Brain microvascular endothelial cell (primary cell): ENCODE data around the gene GPR146.
A peak's percentile ranks its signal among the peaks of the same experiment; 100 is the strongest.

Source experiments
- DNase-seq: peaks from one replicate; pipeline ENCODE4 v3.0.0-alpha.2; 2020
- H3K27ac ChIP-seq: fragments of 250-450 bp; sonication (Bioruptor Pico); 2 replicates; pipeline ENCODE4 v1.5.1; 2020; ENCODE audit warnings: mild to moderate bottlenecking, moderate library complexity
- H3K27me3 ChIP-seq: fragments of 250-450 bp; sonication (Bioruptor Pico); replicated peaks from 2 replicates; pipeline ENCODE4 v1.5.1; 2020; ENCODE audit warnings: mild to moderate bottlenecking
- H3K36me3 ChIP-seq: fragments of 250-450 bp; sonication (Bioruptor Pico); replicated peaks from 2 replicates; pipeline ENCODE4 v1.5.1; 2020; ENCODE audit warnings: mild to moderate bottlenecking
- H3K4me3 ChIP-seq: 2 replicates; pipeline ENCODE4 v1.5.1; 2011; ENCODE audit warnings: low read depth, mild to moderate bottlenecking, control low read depth, low read length, moderate library complexity
- in situ Hi-C: cut with HindIII; loops from 2 replicates; pipeline ENCODE4 v1.10.0; 2017; ENCODE audit warnings: low sequenced_read_pairs, low pct_ligation_motif_present
- TF ChIP-seq, protein P1 (sequence below): IDR thresholded peaks from 2 replicates; pipeline ENCODE4 v1.5.1; 2011; ENCODE audit warnings: low read depth, mild to moderate bottlenecking, moderate library complexity, low read length, control low read depth, inconsistent platforms; ENCODE audit errors: missing control alignments

Gene GPR146

DNA sequence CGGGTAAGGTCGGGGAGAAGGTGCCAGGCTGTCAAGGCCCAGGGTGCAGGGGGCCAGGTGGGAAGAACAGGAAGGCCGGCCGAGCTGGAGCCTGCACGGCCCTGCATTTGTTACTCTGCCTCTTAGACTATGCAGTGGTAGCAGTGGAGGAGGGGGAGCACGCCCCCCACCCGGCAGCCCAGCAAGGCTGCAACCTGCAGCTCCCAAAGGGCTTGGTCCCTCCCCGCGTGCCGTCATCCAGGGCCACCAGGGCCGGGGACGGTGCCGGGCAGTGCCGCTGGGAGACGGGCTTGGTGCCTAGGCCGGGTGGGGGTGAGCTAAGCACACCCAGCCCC lies 36.5 kb downstream of the GPR146 start:
- no peak for DNase-seq
- in situ Hi-C loops: no loop called here
- TF ChIP-seq, protein P1, sequence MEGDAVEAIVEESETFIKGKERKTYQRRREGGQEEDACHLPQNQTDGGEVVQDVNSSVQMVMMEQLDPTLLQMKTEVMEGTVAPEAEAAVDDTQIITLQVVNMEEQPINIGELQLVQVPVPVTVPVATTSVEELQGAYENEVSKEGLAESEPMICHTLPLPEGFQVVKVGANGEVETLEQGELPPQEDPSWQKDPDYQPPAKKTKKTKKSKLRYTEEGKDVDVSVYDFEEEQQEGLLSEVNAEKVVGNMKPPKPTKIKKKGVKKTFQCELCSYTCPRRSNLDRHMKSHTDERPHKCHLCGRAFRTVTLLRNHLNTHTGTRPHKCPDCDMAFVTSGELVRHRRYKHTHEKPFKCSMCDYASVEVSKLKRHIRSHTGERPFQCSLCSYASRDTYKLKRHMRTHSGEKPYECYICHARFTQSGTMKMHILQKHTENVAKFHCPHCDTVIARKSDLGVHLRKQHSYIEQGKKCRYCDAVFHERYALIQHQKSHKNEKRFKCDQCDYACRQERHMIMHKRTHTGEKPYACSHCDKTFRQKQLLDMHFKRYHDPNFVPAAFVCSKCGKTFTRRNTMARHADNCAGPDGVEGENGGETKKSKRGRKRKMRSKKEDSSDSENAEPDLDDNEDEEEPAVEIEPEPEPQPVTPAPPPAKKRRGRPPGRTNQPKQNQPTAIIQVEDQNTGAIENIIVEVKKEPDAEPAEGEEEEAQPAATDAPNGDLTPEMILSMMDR: no peak
- H3K27ac ChIP-seq: no peak overlapping the region
- H3K36me3 ChIP-seq: no peaks in the 10 kb centered on the region
- H3K27me3 ChIP-seq: no peaks in the 10 kb centered on the region
- H3K4me3 ChIP-seq: no peak overlapping the region

GRCh38 chr7:1081336-1081735 lies 37.0 kb downstream of the GPR146 start:
- H3K27me3 ChIP-seq: no peaks in the 10 kb centered on the region
- no peak for DNase-seq
- TF ChIP-seq, protein P1: no peak
- H3K36me3 ChIP-seq: no peaks in the 10 kb centered on the region
- H3K4me3 ChIP-seq: no peak overlapping the region
- no peak overlapping the region for H3K27ac ChIP-seq
- in situ Hi-C loops: no loop called here

DNA sequence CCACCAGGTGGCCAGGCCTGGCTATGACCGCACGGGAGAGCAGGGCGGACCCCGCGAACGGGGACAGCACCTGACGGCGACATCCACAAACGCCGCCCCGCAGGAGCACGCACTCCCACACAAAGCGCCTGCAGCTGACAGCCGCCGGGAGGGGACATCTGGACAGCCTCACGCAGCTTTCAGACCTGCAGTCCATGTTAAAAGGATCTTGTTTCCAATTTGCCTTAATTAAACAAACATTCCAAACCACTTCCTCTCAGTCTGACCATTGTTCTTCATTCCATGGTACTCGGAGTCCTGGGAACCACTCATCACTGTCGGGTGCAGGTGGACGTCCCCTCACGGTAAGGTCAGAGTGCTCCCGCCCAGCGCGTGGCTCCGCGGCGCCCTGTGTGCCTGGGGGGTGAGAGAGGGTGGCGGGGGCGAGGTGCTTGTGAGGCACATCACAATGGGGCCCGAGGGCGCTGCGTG lies 37.6 kb downstream of the GPR146 start:
- TF ChIP-seq, protein P1: no peak
- H3K4me3 ChIP-seq: no peak overlapping the region
- H3K27me3 ChIP-seq: no peaks in the 10 kb centered on the region
- no peaks in the 10 kb centered on the region for H3K36me3 ChIP-seq
- no peak for DNase-seq
- no peak overlapping the region for H3K27ac ChIP-seq
- in situ Hi-C loops: no loop called here

- Histone ChIP-seq H3K4me3 (no peak overlapping the region), H3K27ac (no peak overlapping the region), H3K36me3 (no peaks in the 10 kb centered on the region), H3K27me3 (no peaks in the 10 kb centered on the region)
- DNase-seq: no peak
- TF ChIP-seq, protein P1: no peak
- in situ Hi-C loops: no loop called here
Observed at GRCh38 chr7:1083729-1084657, 39.6 kb downstream of the GPR146 start.

DNA sequence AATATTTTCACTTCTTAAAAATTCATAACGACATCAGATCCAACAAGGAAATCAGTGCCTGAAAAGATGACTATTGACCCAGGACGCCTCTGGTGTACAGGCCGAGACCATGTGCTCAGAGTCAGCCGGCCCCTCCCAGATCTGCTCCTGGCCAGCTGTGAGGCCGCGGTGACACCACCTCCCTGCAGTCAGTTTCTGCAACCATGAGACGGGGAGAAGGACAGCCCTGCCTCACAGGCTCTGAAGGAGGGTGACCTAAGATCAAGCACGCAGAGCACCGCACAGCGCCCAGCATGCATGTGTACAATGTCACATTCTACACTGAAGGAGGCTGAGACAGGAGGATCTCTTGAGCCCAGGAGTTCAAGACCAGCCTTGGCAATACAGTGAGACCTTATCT lies 40.9 kb downstream of the GPR146 start:
- in situ Hi-C loops: no loop called here
- no peak for DNase-seq
- H3K36me3 ChIP-seq: no peaks in the 10 kb centered on the region
- no peak overlapping the region for H3K27ac ChIP-seq
- H3K27me3 ChIP-seq: no peaks in the 10 kb centered on the region
- TF ChIP-seq, protein P1: no peak
- no peak overlapping the region for H3K4me3 ChIP-seq

DNA sequence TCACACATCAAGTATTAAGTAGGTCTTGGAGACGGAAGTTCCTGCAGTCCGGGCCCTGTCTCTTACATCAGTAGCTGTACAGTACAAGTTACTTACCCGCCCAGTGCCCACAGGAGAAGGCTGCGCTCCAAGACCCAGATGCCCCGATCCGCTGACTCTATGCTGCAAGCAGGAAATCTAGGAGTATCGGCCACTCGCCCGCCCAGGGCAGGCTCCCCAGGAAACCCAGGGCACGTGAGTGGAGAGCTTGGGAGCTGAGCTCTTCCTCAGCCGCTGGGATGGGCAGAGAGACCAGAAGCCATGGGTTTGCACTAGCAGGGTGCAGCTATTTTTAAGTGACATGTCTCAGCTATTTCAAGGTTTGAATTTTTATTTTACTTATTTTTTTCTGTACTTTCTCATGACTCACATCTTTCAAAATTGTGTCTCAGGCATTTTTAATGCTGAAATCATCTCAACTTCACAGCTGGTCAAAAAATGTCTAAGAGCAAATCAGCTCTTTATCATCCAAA lies 41.6 kb downstream of the GPR146 start:
- H3K36me3 ChIP-seq: no peaks in the 10 kb centered on the region
- DNase-seq: no peak
- TF ChIP-seq, protein P1: no peak
- peak overlapping the region; percentile 16 for H3K27ac ChIP-seq
- in situ Hi-C loops: no loop called here
- H3K27me3 ChIP-seq: no peaks in the 10 kb centered on the region
- H3K4me3 ChIP-seq: no peak overlapping the region
